Stimulated activated CD4-positive, alpha-beta T cell treated with anti-CD3 and anti-CD28 coated beads, Interleukin-2, amount 100 ng/mL, for 24 hours (primary cell): Measurements from ENCODE around the gene RNASE7.

Experiments
- DNase-seq, 2 donors: peaks; one replicate each; pipeline ENCODE4 v3.0.0-alpha.2; 2020

The RNASE7 gene

GRCh38 chr14:21043974-21044618, 1.9 kb downstream of the RNASE7 start:
- DNase-seq = no peak

GRCh38 chr14:21047378-21047781, 5.2 kb downstream of the RNASE7 start:
- no peak for DNase-seq

GRCh38 chr14:21048638-21049037, 6.5 kb downstream of the RNASE7 start:
- DNase-seq = no peak

- DNase-seq = no peak
These were observed 7.1 kb downstream of the RNASE7 start for GRCh38 chr14:21049271-21049673.

GRCh38 chr14:21050597-21050996, 8.4 kb downstream of the RNASE7 start:
- DNase-seq = no peak

- DNase-seq = no peak
These were observed 11.3 kb downstream of the RNASE7 start for GRCh38 chr14:21053184-21054122.

- DNase-seq = no peak
These were observed 12.1 kb downstream of the RNASE7 start for GRCh38 chr14:21054123-21054767.

GRCh38 chr14:21054768-21055145, 12.6 kb downstream of the RNASE7 start:
- no peak for DNase-seq

- DNase-seq = no peak
These were observed 13.4 kb downstream of the RNASE7 start for GRCh38 chr14:21055432-21056117.

- no peak for DNase-seq
These were observed 14.5 kb downstream of the RNASE7 start for GRCh38 chr14:21056520-21057163.

GRCh38 chr14:21057803-21058675, 15.9 kb downstream of the RNASE7 start, which contains the start of gene RNASE8:
Gene RNASE8, plus strand, starts transcription at chr14:21057822. Its CDS starts 71 bp downstream, at chr14:21057893.
- no peak for DNase-seq

GRCh38 chr14:21058903-21059302, 16.7 kb downstream of the RNASE7 start:
- DNase-seq = no peak

GRCh38 chr14:21059842-21060613, 17.9 kb downstream of the RNASE7 start:
- DNase-seq = no peak

GRCh38 chr14:21060614-21061346, 18.6 kb downstream of the RNASE7 start:
- DNase-seq = no peak

- DNase-seq = no peak
These were observed 19.1 kb downstream of the RNASE7 start for GRCh38 chr14:21061347-21061668.

GRCh38 chr14:21063479-21063878, 21.3 kb downstream of the RNASE7 start:
- no peak for DNase-seq

GRCh38 chr14:21066882-21067502, 24.8 kb downstream of the RNASE7 start:
- DNase-seq = no peak

- DNase-seq = peak; percentile 43 to 44
These were observed 26.6 kb downstream of the RNASE7 start for GRCh38 chr14:21068521-21069387.
